Right lobe of liver (tissue), 6 donors: ENCODE measurements around the gene PCDHGA3. TPM values are rescaled to one million over a fixed set of nuclear protein-coding genes. Genes with fewer than 3 reads are reported as not detected.
"Not testable (repeated sequence)": the region's sequence is repeated elsewhere in the genome, so short reads cannot be mapped to it uniquely, and the experiment has no call there.

Source experiments
- ATAC-seq, 4 donors: fragments of 200-7000 bp; cut with Tn5 transposase; one replicate each; pipeline ENCODE4 v1.9.1; 2020; ENCODE audit warnings: mild to moderate bottlenecking in 4 of 4, moderate library complexity in 4 of 4
- DNase-seq, 3 donors: peaks; one replicate each; pipeline ENCODE4 v3.0.0-alpha.2; 2020
- H3K27ac ChIP-seq, 3 donors: fragments of 200-600 bp; one replicate each; pipeline ENCODE4 v1.8.0; 2022
- H3K27me3 ChIP-seq, 2 donors: fragments of 200-600 bp; one replicate each; pipeline ENCODE4 v1.8.0; 2022
- H3K36me3 ChIP-seq, 4 donors: fragments of 200-600 bp; sonication (generic) in 1 of 4; one replicate each; pipeline versions ENCODE4 v1.5.1 to v1.8.0; 2017 to 2022; ENCODE audit warnings: control low read depth in 1 of 4
- H3K4me1 ChIP-seq, 4 donors: fragments of 200-600 bp; sonication (generic) in 1 of 4; one replicate each; pipeline versions ENCODE4 v1.5.1 to v1.8.0; 2017 to 2022; ENCODE audit warnings: control low read depth in 1 of 4
- H3K4me3 ChIP-seq, 3 donors: fragments of 200-600 bp; one replicate each; pipeline ENCODE4 v1.8.0; 2022
- H3K9me3 ChIP-seq, 4 donors: fragments of 200-600 bp; sonication (generic) in 1 of 4; one replicate each; pipeline versions ENCODE4 v1.5.1 to v1.8.0; 2017 to 2022; ENCODE audit warnings: control low read depth in 1 of 4
- POLR2A ChIP-seq: fragments of 450-650 bp; IDR thresholded peaks from one replicate; pipeline ENCODE4 v1.6.1; 2017; ENCODE audit warnings: antibody characterized with exemption, mild to moderate bottlenecking
- WGBS: methylation state at CpG from one replicate; pipeline ENCODE4 v1.1.6; 2018; ENCODE audit warnings: low coverage, low lambda C conversion rate; ENCODE audit not compliant: insufficient coverage; ENCODE audit errors: missing lambda C conversion rate; 5-methylcytosine and 5-hydroxymethylcytosine counted together
- intact Hi-C, 2 donors: fragments of 100-400 bp; cut with DNase I; formaldehyde crosslinking; loops; one replicate each; pipeline versions ENCODE4 v1.11.2 to v1.14.1; 2022
- total RNA-seq, 6 experiments: library from RNA; depleted of rRNA in 2 of 6; stranded (reverse); fragments of >200 nt in 2 of 6; fragmentation: NEBNext Ultra II Directional in 3 of 6; extraction: Animal tissue kit (Norgen Biotek cat#: 25700) in 3 of 6; gene quantifications; one replicate each; pipeline versions ENCODE4 v1.1.0 to v1.2.4, GENCODE V29; 2016 to 2023
- TF ChIP-seq, protein P1 (sequence below), 4 donors: fragments of 200-600 bp in 3 of 4; fragments of 450-650 bp in 1 of 4; IDR thresholded peaks; one replicate each; pipeline versions ENCODE4 v1.5.1 to v1.8.0; 2016 to 2022; ENCODE audit warnings: antibody characterized with exemption in 4 of 4, mild to moderate bottlenecking in 2 of 4
- donor health status: DM: no; HTN: yes; CAD: no.
- donor health status: DM: no; HTN: no; CAD: no.
- donor health status: DM: no; HTN: no; CAD: no.
- donor health status: DM: no; HTN: yes; CAD: no.
- donor health status: DM: no; HTN: yes; CAD: no.

PCDHGA3 gene
- total RNA-seq, 6 experiments from 2014 or later: 0.51 to 1.8 (median 0.76) TPM

GRCh38 chr5:141322261-141322660 lies 21.4 kb upstream of the PCDHGA3 start:
- Histone ChIP-seq H3K27me3 (no peaks in the 10 kb centered on the region), H3K4me3 (no peak overlapping the region), H3K36me3 (peaks cover 0 to 6% (median 0%) of the 10 kb centered on the region in 4 donors), H3K27ac (no peak overlapping the region), H3K9me3 (peaks cover 9 to 35% (median 20%) of the 10 kb centered on the region in 4 donors), H3K4me1 (no peaks in the 10 kb centered on the region)
- WGBS: 91% methylated on average over 3 of the region's 3 CpGs
- ATAC-seq: no peak
- intact Hi-C loops: no loop called here
- no peak for TF ChIP-seq POLR2A
- TF ChIP-seq, protein P1, sequence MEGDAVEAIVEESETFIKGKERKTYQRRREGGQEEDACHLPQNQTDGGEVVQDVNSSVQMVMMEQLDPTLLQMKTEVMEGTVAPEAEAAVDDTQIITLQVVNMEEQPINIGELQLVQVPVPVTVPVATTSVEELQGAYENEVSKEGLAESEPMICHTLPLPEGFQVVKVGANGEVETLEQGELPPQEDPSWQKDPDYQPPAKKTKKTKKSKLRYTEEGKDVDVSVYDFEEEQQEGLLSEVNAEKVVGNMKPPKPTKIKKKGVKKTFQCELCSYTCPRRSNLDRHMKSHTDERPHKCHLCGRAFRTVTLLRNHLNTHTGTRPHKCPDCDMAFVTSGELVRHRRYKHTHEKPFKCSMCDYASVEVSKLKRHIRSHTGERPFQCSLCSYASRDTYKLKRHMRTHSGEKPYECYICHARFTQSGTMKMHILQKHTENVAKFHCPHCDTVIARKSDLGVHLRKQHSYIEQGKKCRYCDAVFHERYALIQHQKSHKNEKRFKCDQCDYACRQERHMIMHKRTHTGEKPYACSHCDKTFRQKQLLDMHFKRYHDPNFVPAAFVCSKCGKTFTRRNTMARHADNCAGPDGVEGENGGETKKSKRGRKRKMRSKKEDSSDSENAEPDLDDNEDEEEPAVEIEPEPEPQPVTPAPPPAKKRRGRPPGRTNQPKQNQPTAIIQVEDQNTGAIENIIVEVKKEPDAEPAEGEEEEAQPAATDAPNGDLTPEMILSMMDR (IDR thresholded peaks at IDR 0.05): no peak
- no peak for DNase-seq

- peaks cover 0 to 15% (median 4%) of the 10 kb centered on the region in 4 donors for H3K9me3 ChIP-seq
- 23% methylated on average over 27 of the region's 27 CpGs for WGBS
- H3K4me1 ChIP-seq: no peaks in the 10 kb centered on the region
- no peak overlapping the region for H3K4me3 ChIP-seq
- peak; percentile 39 to 58 (median 42) for ATAC-seq
- DNase-seq: peak in 1 of 3 donors; percentile 39
- no peak overlapping the region for H3K27ac ChIP-seq
- no peak for TF ChIP-seq POLR2A
- TF ChIP-seq, protein P1 (IDR thresholded peaks at IDR 0.05): peak in 2 of 4 donors; percentile 4 to 29
- intact Hi-C loops: no loop called here
- H3K27me3 ChIP-seq: no peaks in the 10 kb centered on the region
- H3K36me3 ChIP-seq: no peaks in the 10 kb centered on the region
These were observed 17.4 kb upstream of the PCDHGA3 start for GRCh38 chr5:141326088-141326854.

- DNase-seq (no peak), ATAC-seq (no peak)
- no peak for TF ChIP-seq POLR2A
- TF ChIP-seq, protein P1 (IDR thresholded peaks at IDR 0.05): no peak
- H3K36me3 ChIP-seq: no peaks in the 10 kb centered on the region
- no peak overlapping the region for H3K4me3 ChIP-seq
- H3K27me3 ChIP-seq: no peaks in the 10 kb centered on the region
- intact Hi-C loops: no loop called here
- H3K4me1 ChIP-seq: no peaks in the 10 kb centered on the region
- no peak overlapping the region for H3K27ac ChIP-seq
- H3K9me3 ChIP-seq: peaks cover 0 to 8% (median 3%) of the 10 kb centered on the region in 4 donors
- no CpG with 5 or more reads among the region's 8 CpGs for WGBS
These were observed 15.4 kb upstream of the PCDHGA3 start for GRCh38 chr5:141328231-141328630.

GRCh38 chr5:141330299-141331080 lies 13.1 kb upstream of the PCDHGA3 start, which contains the start of gene PCDHGA1:
PCDHGA1 (plus strand) TSS chr5:141330514.
- ATAC-seq (no peak), DNase-seq (peak in 1 of 3 donors; percentile 26)
- TF ChIP-seq POLR2A: no peak
- TF ChIP-seq, protein P1 (IDR thresholded peaks at IDR 0.05): no peak
- 20% methylated on average over 14 of the region's 21 CpGs for whole genome bisulfite sequencing
- Histone ChIP-seq H3K27ac (no peak within 1 kb of the TSS), H3K27me3 (no peaks in the 10 kb centered on the region), H3K4me1 (no peaks in the 10 kb centered on the region), H3K4me3 (no peak within 1 kb of the TSS), H3K36me3 (no peaks in the 10 kb centered on the region), H3K9me3 (peaks cover 0 to 6% (median 5%) of the 10 kb centered on the region in 4 donors)
- intact Hi-C loops: no loop called here

DNA sequence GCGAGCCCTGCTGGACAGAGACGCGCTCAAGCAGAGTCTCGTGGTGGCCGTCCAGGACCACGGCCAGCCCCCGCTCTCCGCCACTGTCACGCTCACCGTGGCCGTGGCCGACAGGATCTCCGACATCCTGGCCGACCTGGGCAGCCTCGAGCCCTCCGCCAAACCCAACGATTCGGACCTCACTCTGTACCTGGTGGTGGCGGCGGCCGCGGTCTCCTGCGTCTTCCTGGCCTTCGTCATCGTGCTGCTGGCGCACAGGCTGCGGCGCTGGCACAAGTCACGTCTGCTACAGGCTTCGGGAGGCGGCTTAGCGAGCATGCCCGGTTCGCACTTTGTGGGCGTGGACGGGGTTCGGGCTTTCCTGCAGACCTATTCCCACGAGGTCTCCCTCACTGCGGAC lies 11.1 kb upstream of the PCDHGA3 start:
- H3K36me3 ChIP-seq, DNase-seq, ATAC-seq, H3K4me3 ChIP-seq, H3K27ac ChIP-seq, intact Hi-C loops, H3K27me3 ChIP-seq, H3K4me1 ChIP-seq: not testable (repeated sequence)
- H3K9me3 ChIP-seq: peaks cover 0 to 13% (median 3%) of the 10 kb centered on the region in 4 donors
- WGBS: 23% methylated on average over 10 of the region's 39 CpGs
